WERI-Rb-1 (cell line): ENCODE results near the gene ANXA3.

Experiments used
- DNase-seq: peaks from one replicate; pipeline ENCODE4 v3.0.0-alpha.2; 2020
- H3K27ac ChIP-seq: fragments of 250-450 bp; sonication (Bioruptor Pico); 2 replicates; pipeline ENCODE4 v1.5.1; 2020; ENCODE audit warnings: mild to moderate bottlenecking, moderate library complexity
- H3K27me3 ChIP-seq: fragments of 250-450 bp; sonication (Bioruptor Pico); 2 replicates; pipeline ENCODE4 v1.5.1; 2021; ENCODE audit warnings: mild to moderate bottlenecking, low read depth, moderate library complexity; ENCODE audit not compliant: insufficient read depth, severe bottlenecking
- H3K36me3 ChIP-seq: fragments of 250-450 bp; sonication (Bioruptor Pico); 2 replicates; pipeline ENCODE4 v1.5.1; 2020; ENCODE audit warnings: mild to moderate bottlenecking, moderate library complexity
- H3K4me3 ChIP-seq: 2 replicates; pipeline ENCODE4 v1.5.1; 2011; ENCODE audit warnings: low read depth, mild to moderate bottlenecking, control low read depth, low read length
- H3K9me3 ChIP-seq: fragments of 250-450 bp; sonication (Bioruptor Pico); 2 replicates; pipeline ENCODE4 v1.5.1; 2021; ENCODE audit warnings: mild to moderate bottlenecking, moderate library complexity; ENCODE audit not compliant: severe bottlenecking
- CTCF ChIP-seq: IDR thresholded peaks from 2 replicates; pipeline ENCODE4 v1.5.1; 2011; ENCODE audit warnings: low read depth, mild to moderate bottlenecking, control low read depth, inconsistent platforms, low read length

ANXA3 gene

DNA sequence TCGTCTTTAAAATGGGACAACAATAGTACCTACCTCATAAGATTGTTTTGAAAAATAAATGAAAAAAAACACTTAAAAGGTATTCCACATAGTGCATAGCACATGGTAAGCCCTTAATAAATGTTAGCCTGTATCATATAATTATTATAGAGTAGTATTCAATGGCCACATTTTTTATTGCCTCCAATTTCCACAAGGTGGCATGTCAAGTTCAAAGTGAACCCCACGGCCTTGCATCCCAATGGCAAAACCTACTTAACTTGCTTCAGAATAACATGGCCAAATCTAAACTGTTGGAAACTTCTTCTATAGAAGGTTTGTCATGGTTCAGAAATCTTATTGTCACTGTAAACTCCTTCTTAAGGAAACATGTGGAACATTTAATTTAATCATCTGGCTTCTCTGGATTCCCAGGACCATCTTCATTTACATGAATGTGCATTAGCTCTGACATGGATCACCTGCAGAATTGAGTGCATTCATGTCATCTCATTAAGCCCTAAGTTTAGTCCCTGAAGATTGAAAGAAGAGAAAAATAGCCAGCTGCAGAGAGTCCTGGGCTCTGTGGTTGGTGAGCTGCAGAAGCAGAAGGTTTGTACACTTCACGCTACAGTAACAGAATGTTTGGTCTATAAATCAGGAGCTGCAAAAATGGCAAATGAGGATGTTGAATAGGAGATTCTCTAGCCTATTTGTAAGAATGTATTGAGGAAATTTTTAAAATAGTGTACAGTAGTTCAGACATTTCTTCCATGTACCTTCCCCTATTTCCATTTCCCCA is 61.0 kb downstream of the ANXA3 start:
- Histone ChIP-seq H3K9me3 (no peaks in the 10 kb centered on the region), H3K36me3 (no peaks in the 10 kb centered on the region), H3K4me3 (no peak overlapping the region), H3K27ac (no peak overlapping the region), H3K27me3 (no peaks in the 10 kb centered on the region)
- no peak for DNase-seq
- peak; percentile 22; the same call in 1 of the 2 replicates for TF ChIP-seq CTCF

GRCh38 chr4:78613522-78614321 is 62.2 kb downstream of the ANXA3 start:
- Histone ChIP-seq H3K27me3 (no peaks in the 10 kb centered on the region), H3K4me3 (no peak overlapping the region), H3K27ac (no peak overlapping the region), H3K9me3 (no peaks in the 10 kb centered on the region), H3K36me3 (no peaks in the 10 kb centered on the region)
- no peak for DNase-seq
- TF ChIP-seq CTCF, result no peak

GRCh38 chr4:78616046-78616498 is 64.5 kb downstream of the ANXA3 start:
- no peak for DNase-seq
- Histone ChIP-seq H3K4me3 (no peak overlapping the region), H3K27ac (no peak overlapping the region), H3K9me3 (no peaks in the 10 kb centered on the region), H3K36me3 (no peaks in the 10 kb centered on the region), H3K27me3 (no peaks in the 10 kb centered on the region)
- TF ChIP-seq CTCF, result no peak

DNA sequence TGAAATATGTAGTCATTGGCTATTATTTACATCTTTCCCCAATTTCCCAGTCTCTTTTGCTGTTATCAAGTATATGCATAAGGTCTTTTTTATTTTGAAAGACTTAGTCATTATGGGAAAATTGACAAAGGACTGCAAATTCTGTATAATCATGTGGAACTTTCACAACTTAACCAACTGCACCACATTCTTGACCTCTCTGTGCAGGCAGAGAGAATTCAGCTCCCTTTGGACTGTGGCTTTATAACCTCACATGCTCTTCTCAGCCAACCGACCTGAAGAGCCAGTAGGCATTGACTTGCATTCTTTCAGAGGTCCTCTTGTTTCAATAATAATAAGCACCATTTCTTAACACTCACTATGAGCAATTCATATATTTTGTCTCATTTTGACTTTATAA is 66.9 kb downstream of the ANXA3 start:
- Histone ChIP-seq H3K27ac (no peak overlapping the region), H3K4me3 (no peak overlapping the region), H3K27me3 (no peaks in the 10 kb centered on the region), H3K9me3 (no peaks in the 10 kb centered on the region), H3K36me3 (no peaks in the 10 kb centered on the region)
- DNase-seq, result no peak
- no peak for TF ChIP-seq CTCF

DNA sequence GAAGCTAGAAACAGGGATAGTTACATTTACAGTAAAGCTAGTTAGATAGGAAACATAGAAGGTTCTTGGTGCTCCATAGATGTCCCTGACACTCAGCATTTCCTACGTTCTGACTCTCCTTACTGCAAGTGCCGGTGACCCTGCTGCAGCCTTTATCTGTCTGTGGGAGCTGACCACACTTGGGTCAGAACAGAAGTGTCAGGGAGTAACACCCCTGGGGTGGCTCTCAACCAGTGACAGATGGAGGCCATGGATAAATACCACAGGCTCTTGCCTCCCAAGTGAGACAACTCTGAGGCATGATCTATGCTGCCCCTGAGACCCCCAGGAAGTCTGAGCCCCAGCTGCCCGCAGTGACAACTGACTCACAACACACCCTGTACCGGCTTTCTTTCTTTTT is 69.8 kb downstream of the ANXA3 start:
- Histone ChIP-seq H3K36me3 (no peaks in the 10 kb centered on the region), H3K4me3 (no peak overlapping the region), H3K9me3 (no peaks in the 10 kb centered on the region), H3K27ac (no peak overlapping the region), H3K27me3 (no peaks in the 10 kb centered on the region)
- TF ChIP-seq CTCF, result no peak
- DNase-seq, result no peak
